WTC11 (cell line): ENCODE results near the gene FNDC11. TPM values are rescaled to one million over a fixed set of nuclear protein-coding genes. Genes with fewer than 3 reads are reported as not detected.

Experiments
- ATAC-seq: fragments of 200-7000 bp; cut with Tn5 transposase; 2 replicates; pipeline ENCODE4 v1.10.0; 2021; ENCODE audit warnings: mild to moderate bottlenecking, moderate library complexity
- CTCF ChIA-PET: fragments of 300-600 bp; sonication (Branson Sonifier 250); formaldehyde crosslinking; loops from one replicate; lab custom pipeline; 2021; ENCODE audit warnings: antibody characterized with exemption; lab: Charles Lee
- POLR2A ChIA-PET: fragments of 350-600 bp; sonication (Branson Sonifier 250); formaldehyde crosslinking; loops from one replicate; lab custom pipeline; 2021; ENCODE audit warnings: antibody characterized with exemption; lab: Charles Lee
- DNase-seq: peaks from one replicate; pipeline ENCODE4 v3.0.0; 2021; ENCODE audit warnings: low spot score
- H3K27ac Mint-ChIP-seq: 2 replicates; pipeline ENCODE4 v1.8.0; 2021; ENCODE audit warnings: mixed read lengths
- H3K27me3 Mint-ChIP-seq: 2 replicates; pipeline ENCODE4 v1.8.0; 2021; ENCODE audit warnings: low read depth, mild to moderate bottlenecking, moderate library complexity, mixed read lengths
- H3K36me3 Mint-ChIP-seq: 2 replicates; pipeline ENCODE4 v1.8.0; 2021; ENCODE audit warnings: mixed read lengths
- H3K4me1 Mint-ChIP-seq: 2 replicates; pipeline ENCODE4 v1.8.0; 2022; ENCODE audit warnings: mixed read lengths
- H3K4me3 Mint-ChIP-seq: 2 replicates; pipeline ENCODE4 v1.8.0; 2021; ENCODE audit warnings: mild to moderate bottlenecking, moderate library complexity, mixed read lengths
- H3K9me3 Mint-ChIP-seq: 2 replicates; pipeline ENCODE4 v1.8.0; 2021; ENCODE audit warnings: mixed read lengths
- CREB1 ChIP-seq: sonication (generic); formaldehyde crosslinking; IDR thresholded peaks from 2 replicates; pipeline ENCODE4 v1.8.0; 2023; ENCODE audit warnings: mild to moderate bottlenecking, missing genetic modification reagents
- CTCF ChIP-seq: fragments of 200-600 bp; IDR thresholded peaks from 2 replicates; pipeline ENCODE4 v1.8.0; 2022; ENCODE audit warnings: antibody characterized with exemption
- E2F1 ChIP-seq: sonication (generic); formaldehyde crosslinking; IDR thresholded peaks from 2 replicates; pipeline ENCODE4 v1.8.0; 2022; ENCODE audit warnings: mild to moderate bottlenecking, missing genetic modification reagents
- E2F5 ChIP-seq: sonication (generic); formaldehyde crosslinking; IDR thresholded peaks from 2 replicates; pipeline ENCODE4 v1.8.1; 2022; ENCODE audit warnings: mild to moderate bottlenecking, moderate library complexity, missing genetic modification reagents
- ELF4 ChIP-seq: sonication (generic); formaldehyde crosslinking; IDR thresholded peaks from 2 replicates; pipeline ENCODE4 v1.8.1; 2022; ENCODE audit warnings: low read depth, mild to moderate bottlenecking, moderate library complexity, missing genetic modification reagents
- FOXJ3 ChIP-seq: sonication (generic); formaldehyde crosslinking; IDR thresholded peaks from 2 replicates; pipeline ENCODE4 v1.9.0; 2021; ENCODE audit warnings: missing genetic modification reagents, mild to moderate bottlenecking, borderline replicate concordance
- FOXP1 ChIP-seq: sonication (generic); formaldehyde crosslinking; IDR thresholded peaks from 2 replicates; pipeline ENCODE4 v1.8.0; 2022; ENCODE audit warnings: missing genetic modification reagents, mild to moderate bottlenecking, moderate library complexity, borderline replicate concordance
- HMGXB4 ChIP-seq: sonication (generic); formaldehyde crosslinking; IDR thresholded peaks from 2 replicates; pipeline ENCODE4 v1.8.1; 2023; ENCODE audit warnings: mild to moderate bottlenecking, moderate library complexity, missing genetic modification reagents
- JAZF1 ChIP-seq: fragments of 250-450 bp; sonication (Bioruptor Pico); IDR thresholded peaks from 2 replicates; pipeline ENCODE4 v1.9.0; 2021; ENCODE audit warnings: moderate library complexity, mild to moderate bottlenecking, inconsistent platforms
- KAT7 ChIP-seq: sonication (generic); formaldehyde crosslinking; IDR thresholded peaks from 2 replicates; pipeline ENCODE4 v1.8.1; 2023; ENCODE audit warnings: missing genetic modification reagents, mild to moderate bottlenecking, borderline replicate concordance
- MXD4 ChIP-seq: fragments of 250-450 bp; sonication (Bioruptor Pico); IDR thresholded peaks from 2 replicates; pipeline ENCODE4 v1.8.0; 2021; ENCODE audit warnings: mild to moderate bottlenecking, moderate library complexity, borderline replicate concordance
- NR2C2 ChIP-seq: sonication (generic); formaldehyde crosslinking; IDR thresholded peaks from 2 replicates; pipeline ENCODE4 v1.8.0; 2022; ENCODE audit warnings: mild to moderate bottlenecking, missing genetic modification reagents
- total RNA-seq: library from RNA; stranded (reverse); gene quantifications from 3 replicates; pipeline ENCODE4 v1.2.3, GENCODE V29; 2021

Gene FNDC11
- total RNA-seq, 1 experiment from 2014 or later, result 3.8 TPM

- TF ChIP-seq CTCF (no peak), ELF4 (CRISPR knock-in tag) (no peak), CREB1 (CRISPR knock-in tag) (no peak), MXD4 (no peak), E2F1 (CRISPR knock-in tag) (no peak)
Observed at GRCh38 chr20:63546256-63546955, 7.6 kb upstream of the FNDC11 start (continued).

- Mint-ChIP-seq H3K36me3 (no peaks in the 10 kb centered on the region), H3K27ac (no peak overlapping the region), H3K9me3 (no peaks in the 10 kb centered on the region), H3K4me1 (peaks cover 15% of the 10 kb centered on the region), H3K4me3 (no peak overlapping the region), H3K27me3 (no peaks in the 10 kb centered on the region)
- ATAC-seq (no peak), DNase-seq (no peak)
- TF ChIP-seq FOXJ3 (CRISPR knock-in tag) (no peak), FOXP1 (CRISPR knock-in tag) (0 out of 2 replicates have a peak, but pooled peaks have one; percentile 37), KAT7 (CRISPR knock-in tag) (no peak), JAZF1 (CRISPR knock-in tag) (no peak)
- ChIA-PET CTCF (interaction anchor here (0.5 to 3.4 kb wide), 6 partner anchors 10 to 324 kb away, joined by 3 to 48 read pairs (median 3); partner anchors contain the start of gene PTK6), POLR2A (interaction anchor here (0.8 kb wide), 1 partner anchor 96 kb away, joined by 3 read pairs; no protein-coding TSS in a partner anchor)
Observed at GRCh38 chr20:63546956-63547724, 6.8 kb upstream of the FNDC11 start.

- H3K4me3 Mint-ChIP-seq, result no peak within 1 kb of the TSS
- CTCF ChIA-PET, result interaction anchor here (0.5 to 3.4 kb wide), 5 partner anchors 11 to 150 kb away, joined by 3 to 48 read pairs (median 3); partner anchors contain the start of genes PTK6 and STMN3
- ATAC-seq (peak; percentile 70), DNase-seq (peak; percentile 38)
- H3K4me1 Mint-ChIP-seq, result peaks cover 22% of the 10 kb centered on the region
- no peak for TF ChIP-seq NR2C2 (CRISPR knock-in tag)
- TF ChIP-seq E2F5, result 0 out of 2 replicates have a peak, but pooled peaks have one; percentile 30
- 0 out of 2 replicates have a peak, but pooled peaks have one; percentile 42 for TF ChIP-seq HMGXB4 (CRISPR knock-in tag)
- no peaks in the 10 kb centered on the region for H3K36me3 Mint-ChIP-seq
- no peaks in the 10 kb centered on the region for H3K9me3 Mint-ChIP-seq
- no peak within 1 kb of the TSS for H3K27ac Mint-ChIP-seq
- H3K27me3 Mint-ChIP-seq, result no peaks in the 10 kb centered on the region
- POLR2A ChIA-PET, result no interaction called here
Observed at GRCh38 chr20:63547725-63548480, 6.1 kb upstream of the FNDC11 start, which contains the start of gene SRMS. TSS of gene SRMS (minus strand) at chr20:63547749. CDS start at chr20:63547463, 286 bp downstream.
